Transverse colon (tissue), 4 donors: Measurements from ENCODE around the gene MBNL2.

Experiments used
- EP300 ChIP-seq: sonication (generic); formaldehyde crosslinking; IDR thresholded peaks from one replicate; pipeline ENCODE4 v1.6.1; 2017; ENCODE audit warnings: antibody characterized with exemption, low read depth
- POLR2A ChIP-seq: fragments of 450-650 bp; IDR thresholded peaks from one replicate; pipeline ENCODE4 v1.6.1; 2016; ENCODE audit warnings: antibody characterized with exemption, mild to moderate bottlenecking, moderate library complexity
- POLR2AphosphoS5 ChIP-seq, 3 donors: sonication (generic); formaldehyde crosslinking; IDR thresholded peaks; one replicate each; pipeline ENCODE4 v1.6.1; 2016; ENCODE audit warnings: antibody characterized with exemption in 3 of 3
- TF ChIP-seq, protein P1 (sequence below), 5 experiments: fragments of 200-600 bp in 3 of 5; fragments of 450-650 bp in 2 of 5; sonication (generic) in 3 of 5; IDR thresholded peaks; 1 replicate in 2 of 5; 2 replicates in 3 of 5; pipeline ENCODE4 v1.5.1; 2016 to 2017; ENCODE audit warnings: antibody characterized with exemption in 5 of 5, inconsistent platforms in 3 of 5, mild to moderate bottlenecking in 2 of 5, moderate library complexity in 1 of 5

- TF ChIP-seq POLR2AphosphoS5 (IDR thresholded peaks at IDR 0.05) (no peak), EP300 (no peak), POLR2A (no peak)
- TF ChIP-seq, protein P1, sequence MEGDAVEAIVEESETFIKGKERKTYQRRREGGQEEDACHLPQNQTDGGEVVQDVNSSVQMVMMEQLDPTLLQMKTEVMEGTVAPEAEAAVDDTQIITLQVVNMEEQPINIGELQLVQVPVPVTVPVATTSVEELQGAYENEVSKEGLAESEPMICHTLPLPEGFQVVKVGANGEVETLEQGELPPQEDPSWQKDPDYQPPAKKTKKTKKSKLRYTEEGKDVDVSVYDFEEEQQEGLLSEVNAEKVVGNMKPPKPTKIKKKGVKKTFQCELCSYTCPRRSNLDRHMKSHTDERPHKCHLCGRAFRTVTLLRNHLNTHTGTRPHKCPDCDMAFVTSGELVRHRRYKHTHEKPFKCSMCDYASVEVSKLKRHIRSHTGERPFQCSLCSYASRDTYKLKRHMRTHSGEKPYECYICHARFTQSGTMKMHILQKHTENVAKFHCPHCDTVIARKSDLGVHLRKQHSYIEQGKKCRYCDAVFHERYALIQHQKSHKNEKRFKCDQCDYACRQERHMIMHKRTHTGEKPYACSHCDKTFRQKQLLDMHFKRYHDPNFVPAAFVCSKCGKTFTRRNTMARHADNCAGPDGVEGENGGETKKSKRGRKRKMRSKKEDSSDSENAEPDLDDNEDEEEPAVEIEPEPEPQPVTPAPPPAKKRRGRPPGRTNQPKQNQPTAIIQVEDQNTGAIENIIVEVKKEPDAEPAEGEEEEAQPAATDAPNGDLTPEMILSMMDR (IDR thresholded peaks at IDR 0.05), result no peak
These were observed 28.6 kb upstream of the MBNL2 start for GRCh38 chr13:97193577-97193976.
